HepG2 (cell line): ENCODE measurements around the gene METTL26. TPM values are rescaled to one million over a fixed set of nuclear protein-coding genes. Genes with fewer than 3 reads are reported as not detected.

Source experiments
- GZF1 ChIP-seq: sonication (generic); formaldehyde crosslinking; IDR thresholded peaks from 2 replicates; pipeline ENCODE4 v1.5.1; 2020; ENCODE audit warnings: mild to moderate bottlenecking, missing genetic modification reagents
- NFYC ChIP-seq: IDR thresholded peaks from 2 replicates; pipeline ENCODE4 v1.6.1; 2016; ENCODE audit warnings: missing genetic modification reagents, missing compliant biosample characterization
- POLR2A ChIP-seq, 2 experiments: IDR thresholded peaks; 2 replicates each; pipeline ENCODE4 v1.6.1; 2011; ENCODE audit warnings: low read depth in 2 of 2, low read length in 2 of 2, mild to moderate bottlenecking in 1 of 2, moderate library complexity in 1 of 2; ENCODE audit not compliant: insufficient read depth in 1 of 2
- SETDB1 ChIP-seq: sonication (generic); formaldehyde crosslinking; IDR thresholded peaks from 2 replicates; pipeline ENCODE4 v1.5.1; 2020; ENCODE audit warnings: missing genetic modification reagents, mild to moderate bottlenecking, borderline replicate concordance
- TGIF2 ChIP-seq: IDR thresholded peaks from 2 replicates; pipeline ENCODE4 v1.6.1; 2016; ENCODE audit warnings: control low read depth, missing compliant biosample characterization
- YEATS2 ChIP-seq: sonication (generic); formaldehyde crosslinking; IDR thresholded peaks from 2 replicates; pipeline ENCODE4 v1.4.0; 2020; ENCODE audit warnings: missing genetic modification reagents, borderline replicate concordance
- ZEB1 ChIP-seq: IDR thresholded peaks from 2 replicates; pipeline ENCODE4 v1.6.1; 2012; ENCODE audit warnings: mild to moderate bottlenecking, low read depth, inconsistent platforms; ENCODE audit not compliant: insufficient replicate concordance
- ZNF296 ChIP-seq: sonication (generic); formaldehyde crosslinking; conservative IDR thresholded peaks from 2 replicates; pipeline ENCODE4 v1.5.0; 2020; ENCODE audit warnings: mild to moderate bottlenecking, missing genetic modification reagents
- ZNF337 ChIP-seq: sonication (generic); formaldehyde crosslinking; IDR thresholded peaks from 2 replicates; pipeline ENCODE4 v1.5.1; 2020; ENCODE audit warnings: missing genetic modification reagents, low read depth, mild to moderate bottlenecking, borderline replicate concordance
- ZNF546 ChIP-seq: sonication (generic); formaldehyde crosslinking; conservative IDR thresholded peaks from 2 replicates; pipeline ENCODE4 v1.8.1; 2023; ENCODE audit warnings: mild to moderate bottlenecking, missing genetic modification reagents
- ZNF720 ChIP-seq: sonication (generic); formaldehyde crosslinking; IDR thresholded peaks from 2 replicates; pipeline ENCODE4 v1.4.0; 2020; ENCODE audit warnings: missing genetic modification reagents
- polyA plus RNA-seq, 8 experiments: library from polyadenylated mRNA; depleted of rRNA in 3 of 8; stranded (reverse) in 7 of 8; unstranded in 1 of 8; fragments of >200 nt; fragmentation: Illumina TruSeq in 4 of 8; extraction: Trizol in 4 of 8; gene quantifications; 2 replicates each; pipeline versions ENCODE4 v1.2.1 to v1.2.3, GENCODE V29; 2011 to 2016; ENCODE audit warnings: low read depth in 4 of 8, missing spikeins in 1 of 8, mixed read lengths in 1 of 8; ENCODE audit not compliant: insufficient read depth in 1 of 8
- total RNA-seq, 5 experiments: library from RNA; depleted of rRNA; stranded (reverse); fragments of >200 nt; fragmentation: Illumina TruSeq; extraction: Trizol; gene quantifications; 2 replicates each; pipeline ENCODE4 v1.2.3, GENCODE V29; 2016; ENCODE audit warnings: low read depth in 1 of 5
- TF ChIP-seq, protein P1 (sequence below), 2 experiments: fragments of 450-650 bp in 1 of 2; sonication (generic) in 1 of 2; formaldehyde crosslinking; IDR thresholded peaks; 2 replicates each; pipeline versions ENCODE4 v1.5.0 to v1.8.0; 2020 to 2022; ENCODE audit warnings: mild to moderate bottlenecking in 1 of 2, missing genetic modification reagents in 1 of 2
- TF ChIP-seq, protein P2 (sequence below): sonication (generic); formaldehyde crosslinking; IDR thresholded peaks from 2 replicates; pipeline ENCODE4 v1.9.0; 2021; ENCODE audit warnings: missing genetic modification reagents, mild to moderate bottlenecking, borderline replicate concordance
- TF ChIP-seq, protein P3 (sequence below): sonication (generic); formaldehyde crosslinking; IDR thresholded peaks from 2 replicates; pipeline ENCODE4 v1.5.0; 2020; ENCODE audit warnings: missing genetic modification reagents
- TF ChIP-seq, protein P4 (sequence below): sonication (generic); formaldehyde crosslinking; IDR thresholded peaks from 2 replicates; pipeline ENCODE4 v1.8.0; 2022; ENCODE audit warnings: low read depth, missing genetic modification reagents
- TF ChIP-seq, protein P5 (sequence below): sonication (generic); formaldehyde crosslinking; IDR thresholded peaks from 2 replicates; pipeline ENCODE4 v1.5.0; 2020; ENCODE audit warnings: mild to moderate bottlenecking, missing genetic modification reagents
- TF ChIP-seq, protein P6 (sequence below): sonication (generic); formaldehyde crosslinking; IDR thresholded peaks from 2 replicates; pipeline ENCODE4 v1.5.1; 2020; ENCODE audit warnings: mild to moderate bottlenecking, missing genetic modification reagents, borderline replicate concordance
- TF ChIP-seq, protein P7 (sequence below): sonication (generic); formaldehyde crosslinking; IDR thresholded peaks from 2 replicates; pipeline ENCODE4 v1.8.1; 2023; ENCODE audit warnings: mild to moderate bottlenecking, moderate library complexity, missing genetic modification reagents

The METTL26 gene
- total and polyA plus RNA-seq, 2 of the 13 experiments (the other 11 are each of a cell fraction or from before 2014, with no cell fraction given), result 65.5 to 70.1 TPM

DNA sequence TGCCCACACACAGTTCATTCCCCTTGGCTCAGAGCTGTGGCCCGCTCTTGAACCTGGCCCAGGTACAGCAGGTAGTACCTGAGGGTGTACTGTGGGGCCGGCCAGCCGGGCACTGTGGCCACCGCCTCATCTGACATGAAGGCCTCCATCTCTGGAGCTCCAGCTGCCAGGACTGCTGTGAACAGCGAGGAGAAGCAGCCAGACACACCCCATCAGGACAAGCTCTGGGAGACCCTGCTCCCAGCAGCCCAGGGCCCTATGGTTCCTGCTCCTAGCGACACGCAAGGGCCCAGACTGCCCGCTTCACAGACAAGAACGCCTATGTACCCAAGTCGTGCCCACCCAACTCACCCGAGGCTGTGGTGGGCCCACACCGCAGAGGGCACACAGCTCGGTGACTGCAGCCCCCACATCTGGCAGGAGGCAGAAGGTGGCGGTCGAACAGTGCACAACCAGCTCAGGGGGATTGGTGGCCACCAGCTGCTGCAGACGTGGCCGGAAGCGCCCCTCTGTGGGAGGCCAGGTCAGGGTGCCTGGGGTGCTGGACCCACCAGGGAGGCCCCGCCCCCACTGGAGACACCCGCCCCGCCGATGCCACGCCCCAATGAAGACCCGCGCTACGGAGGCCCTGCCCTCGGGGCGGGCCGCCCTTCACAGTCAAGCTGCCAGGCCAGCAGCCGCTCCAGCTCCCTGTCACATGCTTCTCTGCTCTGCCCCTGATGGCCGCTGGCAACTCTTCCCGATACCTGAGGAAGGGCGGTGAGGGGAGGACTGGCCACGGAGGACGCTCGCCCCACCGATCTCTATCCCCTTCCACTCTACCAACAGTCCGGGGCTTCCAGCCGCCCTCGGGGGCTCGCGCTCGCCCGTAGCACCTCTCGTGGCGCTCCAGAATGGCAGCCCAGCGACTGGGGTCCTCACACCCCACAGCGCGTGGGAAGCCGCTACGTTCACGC is 43.0 kb upstream of the METTL26 start (continued):
- TF ChIP-seq, protein P1, sequence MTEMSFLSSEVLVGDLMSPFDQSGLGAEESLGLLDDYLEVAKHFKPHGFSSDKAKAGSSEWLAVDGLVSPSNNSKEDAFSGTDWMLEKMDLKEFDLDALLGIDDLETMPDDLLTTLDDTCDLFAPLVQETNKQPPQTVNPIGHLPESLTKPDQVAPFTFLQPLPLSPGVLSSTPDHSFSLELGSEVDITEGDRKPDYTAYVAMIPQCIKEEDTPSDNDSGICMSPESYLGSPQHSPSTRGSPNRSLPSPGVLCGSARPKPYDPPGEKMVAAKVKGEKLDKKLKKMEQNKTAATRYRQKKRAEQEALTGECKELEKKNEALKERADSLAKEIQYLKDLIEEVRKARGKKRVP (CRISPR knock-in tag; IDR thresholded peaks at IDR 0.05), result no peak
- TF ChIP-seq GZF1 (CRISPR knock-in tag) (no peak), NFYC (CRISPR knock-in tag) (0 out of 2 replicates have a peak, but pooled peaks have one; percentile 32), ZNF720 (no peak), ZNF337 (CRISPR knock-in tag) (peak; percentile 62; the same call in 1 of the 2 replicates), SETDB1 (CRISPR knock-in tag) (no peak), ZNF296 (CRISPR knock-in tag) (no peak), YEATS2 (CRISPR knock-in tag) (no peak), ZNF546 (CRISPR knock-in tag) (peak; percentile 31; the same call in 1 of the 2 replicates), TGIF2 (CRISPR knock-in tag) (no peak), POLR2A (IDR thresholded peaks at IDR 0.05; ENCODE audit: insufficient read depth in 1 of 2, low read depth in 2 of 2, low read length in 2 of 2) (peak; percentile 32 to 76; a peak in 2 of 4 replicates), ZEB1 (no peak)
- TF ChIP-seq, protein P2, sequence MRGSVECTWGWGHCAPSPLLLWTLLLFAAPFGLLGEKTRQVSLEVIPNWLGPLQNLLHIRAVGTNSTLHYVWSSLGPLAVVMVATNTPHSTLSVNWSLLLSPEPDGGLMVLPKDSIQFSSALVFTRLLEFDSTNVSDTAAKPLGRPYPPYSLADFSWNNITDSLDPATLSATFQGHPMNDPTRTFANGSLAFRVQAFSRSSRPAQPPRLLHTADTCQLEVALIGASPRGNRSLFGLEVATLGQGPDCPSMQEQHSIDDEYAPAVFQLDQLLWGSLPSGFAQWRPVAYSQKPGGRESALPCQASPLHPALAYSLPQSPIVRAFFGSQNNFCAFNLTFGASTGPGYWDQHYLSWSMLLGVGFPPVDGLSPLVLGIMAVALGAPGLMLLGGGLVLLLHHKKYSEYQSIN, result no peak
- TF ChIP-seq, protein P3, sequence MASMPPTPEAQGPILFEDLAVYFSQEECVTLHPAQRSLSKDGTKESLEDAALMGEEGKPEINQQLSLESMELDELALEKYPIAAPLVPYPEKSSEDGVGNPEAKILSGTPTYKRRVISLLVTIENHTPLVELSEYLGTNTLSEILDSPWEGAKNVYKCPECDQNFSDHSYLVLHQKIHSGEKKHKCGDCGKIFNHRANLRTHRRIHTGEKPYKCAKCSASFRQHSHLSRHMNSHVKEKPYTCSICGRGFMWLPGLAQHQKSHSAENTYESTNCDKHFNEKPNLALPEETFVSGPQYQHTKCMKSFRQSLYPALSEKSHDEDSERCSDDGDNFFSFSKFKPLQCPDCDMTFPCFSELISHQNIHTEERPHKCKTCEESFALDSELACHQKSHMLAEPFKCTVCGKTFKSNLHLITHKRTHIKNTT (CRISPR knock-in tag), result no peak
- TF ChIP-seq, protein P4, sequence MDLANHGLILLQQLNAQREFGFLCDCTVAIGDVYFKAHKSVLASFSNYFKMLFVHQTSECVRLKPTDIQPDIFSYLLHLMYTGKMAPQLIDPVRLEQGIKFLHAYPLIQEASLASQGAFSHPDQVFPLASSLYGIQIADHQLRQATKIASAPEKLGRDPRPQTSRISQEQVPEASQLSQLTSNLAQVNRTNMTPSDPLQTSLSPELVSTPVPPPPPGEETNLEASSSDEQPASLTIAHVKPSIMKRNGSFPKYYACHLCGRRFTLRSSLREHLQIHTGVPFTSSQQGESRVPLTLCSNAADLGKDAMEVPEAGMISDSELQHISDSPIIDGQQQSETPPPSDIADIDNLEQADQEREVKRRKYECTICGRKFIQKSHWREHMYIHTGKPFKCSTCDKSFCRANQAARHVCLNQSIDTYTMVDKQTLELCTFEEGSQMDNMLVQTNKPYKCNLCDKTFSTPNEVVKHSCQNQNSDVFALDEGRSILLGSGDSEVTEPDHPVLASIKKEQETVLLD, result peak; percentile 65
- TF ChIP-seq, protein P5, sequence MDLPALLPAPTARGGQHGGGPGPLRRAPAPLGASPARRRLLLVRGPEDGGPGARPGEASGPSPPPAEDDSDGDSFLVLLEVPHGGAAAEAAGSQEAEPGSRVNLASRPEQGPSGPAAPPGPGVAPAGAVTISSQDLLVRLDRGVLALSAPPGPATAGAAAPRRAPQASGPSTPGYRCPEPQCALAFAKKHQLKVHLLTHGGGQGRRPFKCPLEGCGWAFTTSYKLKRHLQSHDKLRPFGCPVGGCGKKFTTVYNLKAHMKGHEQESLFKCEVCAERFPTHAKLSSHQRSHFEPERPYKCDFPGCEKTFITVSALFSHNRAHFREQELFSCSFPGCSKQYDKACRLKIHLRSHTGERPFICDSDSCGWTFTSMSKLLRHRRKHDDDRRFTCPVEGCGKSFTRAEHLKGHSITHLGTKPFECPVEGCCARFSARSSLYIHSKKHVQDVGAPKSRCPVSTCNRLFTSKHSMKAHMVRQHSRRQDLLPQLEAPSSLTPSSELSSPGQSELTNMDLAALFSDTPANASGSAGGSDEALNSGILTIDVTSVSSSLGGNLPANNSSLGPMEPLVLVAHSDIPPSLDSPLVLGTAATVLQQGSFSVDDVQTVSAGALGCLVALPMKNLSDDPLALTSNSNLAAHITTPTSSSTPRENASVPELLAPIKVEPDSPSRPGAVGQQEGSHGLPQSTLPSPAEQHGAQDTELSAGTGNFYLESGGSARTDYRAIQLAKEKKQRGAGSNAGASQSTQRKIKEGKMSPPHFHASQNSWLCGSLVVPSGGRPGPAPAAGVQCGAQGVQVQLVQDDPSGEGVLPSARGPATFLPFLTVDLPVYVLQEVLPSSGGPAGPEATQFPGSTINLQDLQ, result peak; percentile 47; the same call in 1 of the 2 replicates
- TF ChIP-seq, protein P6, sequence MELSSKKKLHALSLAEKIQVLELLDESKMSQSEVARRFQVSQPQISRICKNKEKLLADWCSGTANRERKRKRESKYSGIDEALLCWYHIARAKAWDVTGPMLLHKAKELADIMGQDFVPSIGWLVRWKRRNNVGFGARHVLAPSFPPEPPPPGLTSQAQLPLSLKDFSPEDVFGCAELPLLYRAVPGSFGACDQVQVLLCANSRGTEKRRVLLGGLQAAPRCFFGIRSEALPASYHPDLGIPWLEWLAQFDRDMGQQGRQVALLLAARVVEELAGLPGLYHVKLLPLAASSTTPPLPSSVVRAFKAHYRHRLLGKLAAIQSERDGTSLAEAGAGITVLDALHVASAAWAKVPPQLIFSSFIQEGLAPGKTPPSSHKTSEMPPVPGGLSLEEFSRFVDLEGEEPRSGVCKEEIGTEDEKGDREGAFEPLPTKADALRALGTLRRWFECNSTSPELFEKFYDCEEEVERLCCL (CRISPR knock-in tag), result no peak
- TF ChIP-seq, protein P7, sequence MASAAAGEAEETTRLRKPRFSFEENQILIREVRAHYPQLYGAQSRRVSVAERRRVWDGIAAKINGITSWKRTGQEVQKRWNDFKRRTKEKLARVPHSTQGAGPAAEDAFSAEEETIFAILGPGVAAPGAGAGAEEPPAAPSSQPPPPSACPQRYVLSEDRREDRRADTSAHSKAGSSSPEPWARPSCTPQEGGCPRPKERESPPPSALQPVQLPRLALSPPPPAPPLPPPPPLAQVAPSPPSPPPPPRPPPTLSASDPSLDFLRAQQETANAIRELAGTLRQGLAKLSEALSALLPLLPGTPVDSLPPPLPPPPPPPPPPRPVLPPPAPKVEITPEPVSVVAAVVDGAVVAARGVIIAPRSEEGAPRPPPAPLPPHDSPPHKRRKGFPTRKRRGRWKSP, result no peak
